HepG2 (cell line): Measurements from ENCODE around the gene KLHL17. TPM values are rescaled to one million over a fixed set of nuclear protein-coding genes. Genes with fewer than 3 reads are reported as not detected.

Experiments used
- ATAC-seq: fragments of 200-7000 bp; cut with Tn5 transposase; 3 replicates; pipeline ENCODE4 v1.9.1; 2020; ENCODE audit warnings: mild to moderate bottlenecking, moderate library complexity
- BruUV-seq: library from RNA; stranded (reverse); fragments of 400-500 nt; replicated peaks from 2 replicates; lab custom pipeline; 2021; lab: Mats Ljungman, UMichigan
- CTCF ChIA-PET: fragments of 300-600 bp; formaldehyde crosslinking; extraction: SDS; loops from one replicate; lab custom pipeline; 2021; ENCODE audit warnings: low total read pairs, inconsistent platforms, low intra/inter-chr PET ratio; lab: Yijun Ruan, JAX
- POLR2A ChIA-PET: fragments of 350-600 bp; sonication (Branson Sonifier 250); formaldehyde crosslinking; loops from one replicate; lab custom pipeline; 2020; ENCODE audit warnings: antibody characterized with exemption, inconsistent platforms; lab: Yijun Ruan, JAX
- DNase-seq: peaks from one replicate; pipeline ENCODE4 v3.0.0-alpha.2; 2015; ENCODE audit warnings: low spot score
- FAIRE-seq: peaks from 3 replicates; lab custom pipeline; 2011; peaks lifted over from hg19 to GRCh38; lab: Jason Lieb, UNC
- H2AFZ ChIP-seq: one replicate; pipeline ENCODE4 v1.6.1; 2011; ENCODE audit warnings: low read length, inconsistent platforms
- H3K27ac ChIP-seq: fragments of 300-600 bp; 3 replicates; pipeline ENCODE4 v1.8.0; 2011; ENCODE audit warnings: mixed run types, mild to moderate bottlenecking, mixed read lengths, low read length, inconsistent platforms; ENCODE audit not compliant: insufficient read depth; ENCODE audit errors: extremely low read length
- H3K27me3 ChIP-seq, 2 experiments: fragments of 200-600 bp in 1 of 2; 2 replicates in 1 of 2; 3 replicates in 1 of 2; pipeline versions ENCODE4 v1.6.0 to v1.8.0; 2011; ENCODE audit warnings: low read length in 2 of 2, mild to moderate bottlenecking in 2 of 2, moderate library complexity in 2 of 2, inconsistent platforms in 1 of 2; ENCODE audit not compliant: insufficient read depth in 2 of 2, control insufficient read depth in 1 of 2
- H3K36me3 ChIP-seq, 2 experiments: fragments of 200-600 bp in 1 of 2; replicated peaks in 1 of 2; 2 replicates in 1 of 2; 3 replicates in 1 of 2; pipeline versions ENCODE4 v1.5.1 to v1.8.0; 2011; ENCODE audit warnings: low read length in 2 of 2, inconsistent platforms in 1 of 2; ENCODE audit not compliant: insufficient read depth in 2 of 2, control insufficient read depth in 1 of 2
- H3K4me1 ChIP-seq: 2 replicates; pipeline ENCODE4 v1.5.1; 2012; ENCODE audit warnings: low read length, inconsistent platforms; ENCODE audit not compliant: insufficient read depth
- H3K4me2 ChIP-seq: 2 replicates; pipeline ENCODE4 v1.6.0; 2011; ENCODE audit warnings: low read depth, low read length, inconsistent platforms
- H3K4me3 ChIP-seq, 3 experiments: fragments of 200-600 bp in 1 of 3; sonication (generic), shearing (Covaris generic) in 1 of 3; replicated peaks in 1 of 3; 2 replicates each; pipeline ENCODE4 v1.5.1; 2011 to 2016; ENCODE audit warnings: low read length in 3 of 3, inconsistent platforms in 2 of 3, low read depth in 2 of 3, mild to moderate bottlenecking in 2 of 3, control low read depth in 1 of 3, mixed read lengths in 1 of 3; ENCODE audit not compliant: insufficient read depth in 1 of 3
- H3K79me2 ChIP-seq: one replicate; pipeline ENCODE4 v1.6.1; 2011; ENCODE audit warnings: low read length, inconsistent platforms; ENCODE audit not compliant: insufficient read depth
- H3K9ac ChIP-seq: 2 replicates; pipeline ENCODE4 v1.6.0; 2011; ENCODE audit warnings: mild to moderate bottlenecking, low read depth, low read length, inconsistent platforms; ENCODE audit not compliant: insufficient read depth
- H3K9me3 ChIP-seq: 2 replicates; pipeline ENCODE4 v1.5.1; 2012; ENCODE audit warnings: mild to moderate bottlenecking, low read length
- H4K20me1 ChIP-seq: 2 replicates; pipeline ENCODE4 v1.6.0; 2011; ENCODE audit warnings: inconsistent platforms, mild to moderate bottlenecking, low read length, moderate library complexity; ENCODE audit not compliant: insufficient read depth
- GATAD2A ChIP-seq: IDR thresholded peaks from 2 replicates; pipeline ENCODE4 v1.6.1; 2016
- GLMP ChIP-seq: sonication (generic); formaldehyde crosslinking; IDR thresholded peaks from 2 replicates; pipeline ENCODE4 v1.9.0; 2021; ENCODE audit warnings: missing genetic modification reagents, mild to moderate bottlenecking, borderline replicate concordance
- MATR3 ChIP-seq: sonication (generic); formaldehyde crosslinking; IDR thresholded peaks from 2 replicates; pipeline ENCODE4 v1.4.0; 2020; ENCODE audit warnings: missing genetic modification reagents
- NKX3-1 ChIP-seq: sonication (generic); formaldehyde crosslinking; IDR thresholded peaks from 2 replicates; pipeline ENCODE4 v1.5.0; 2020; ENCODE audit warnings: missing genetic modification reagents
- YY1 ChIP-seq: IDR thresholded peaks from 2 replicates; pipeline ENCODE4 v1.6.1; 2011; ENCODE audit warnings: low read length, low read depth, moderate library complexity, mild to moderate bottlenecking; ENCODE audit not compliant: insufficient read depth, insufficient replicate concordance
- ZBTB44 ChIP-seq: sonication (generic); formaldehyde crosslinking; IDR thresholded peaks from 2 replicates; pipeline ENCODE4 v1.4.0; 2020; ENCODE audit warnings: missing genetic modification reagents
- ZNF101 ChIP-seq: sonication (generic); formaldehyde crosslinking; IDR thresholded peaks from 2 replicates; pipeline ENCODE4 v1.4.0; 2020; ENCODE audit warnings: mild to moderate bottlenecking, low read depth, missing genetic modification reagents, borderline replicate concordance
- ZNF276 ChIP-seq: sonication (generic); formaldehyde crosslinking; IDR thresholded peaks from 2 replicates; pipeline ENCODE4 v1.4.0; 2020; ENCODE audit warnings: mild to moderate bottlenecking, low read depth, missing genetic modification reagents
- ZNF331 ChIP-seq: sonication (generic); formaldehyde crosslinking; IDR thresholded peaks from 2 replicates; pipeline ENCODE4 v1.4.0; 2020; ENCODE audit warnings: missing genetic modification reagents
- ZNF333 ChIP-seq: sonication (generic); formaldehyde crosslinking; IDR thresholded peaks from 2 replicates; pipeline ENCODE4 v1.4.0; 2020; ENCODE audit warnings: mild to moderate bottlenecking, missing genetic modification reagents, borderline replicate concordance
- ZNF432 ChIP-seq: sonication (generic); formaldehyde crosslinking; IDR thresholded peaks from 2 replicates; pipeline ENCODE4 v1.5.0; 2020; ENCODE audit warnings: missing genetic modification reagents, mild to moderate bottlenecking, borderline replicate concordance
- ZSCAN20 ChIP-seq: sonication (generic); formaldehyde crosslinking; IDR thresholded peaks from 2 replicates; pipeline ENCODE4 v1.4.0; 2020; ENCODE audit warnings: missing genetic modification reagents, mild to moderate bottlenecking, borderline replicate concordance
- WGBS: methylation state at CpG from one replicate; pipeline ENCODE4 v1.1.6; 2017; ENCODE audit warnings: low lambda C conversion rate; 5-methylcytosine and 5-hydroxymethylcytosine counted together
- in situ Hi-C: cut with HindIII; loops from 2 replicates; pipeline ENCODE4 v1.10.0; 2017; ENCODE audit warnings: low pct_unique_long_range_greater_than_20kb; ENCODE audit not compliant: extremely low pct_ligation_motif_present
- intact Hi-C: fragments of 100-400 bp; cut with micrococcal nuclease; formaldehyde crosslinking; loops from one replicate; pipeline ENCODE4 v1.10.0; 2022; ENCODE audit not compliant: unreplicated experiment
- polyA plus RNA-seq, 8 experiments: library from polyadenylated mRNA; depleted of rRNA in 3 of 8; stranded (reverse) in 7 of 8; unstranded in 1 of 8; fragments of >200 nt; fragmentation: Illumina TruSeq in 4 of 8; extraction: Trizol in 4 of 8; gene quantifications; 2 replicates each; pipeline versions ENCODE4 v1.2.1 to v1.2.3, GENCODE V29; 2011 to 2016; ENCODE audit warnings: low read depth in 4 of 8, missing spikeins in 1 of 8, mixed read lengths in 1 of 8; ENCODE audit not compliant: insufficient read depth in 1 of 8
- total RNA-seq, 5 experiments: library from RNA; depleted of rRNA; stranded (reverse); fragments of >200 nt; fragmentation: Illumina TruSeq; extraction: Trizol; gene quantifications; 2 replicates each; pipeline ENCODE4 v1.2.3, GENCODE V29; 2016; ENCODE audit warnings: low read depth in 1 of 5

Gene KLHL17
- total and polyA plus RNA-seq, 2 of the 13 experiments (the other 11 are each of a cell fraction or from before 2014, with no cell fraction given): 9.3 to 24.7 TPM

- 0 out of 2 replicates have a peak, but pooled peaks have one; percentile 64 for TF ChIP-seq ZNF333
- no peak for TF ChIP-seq ZNF101 (CRISPR knock-in tag)
- TF ChIP-seq ZBTB44 (CRISPR knock-in tag): no peak
- TF ChIP-seq ZNF432 (CRISPR knock-in tag): no peak
- TF ChIP-seq ZNF276 (CRISPR knock-in tag): no peak
Observed at GRCh38 chr1:1004420-1004779, 44.0 kb downstream of the KLHL17 start (continued).

GRCh38 chr1:1004780-1005697, 44.7 kb downstream of the KLHL17 start:
- Histone ChIP-seq H3K27me3 (no peaks in the 10 kb centered on the region), H3K4me1 (peaks cover 54% of the 10 kb centered on the region), H3K9ac (peak overlapping the region; percentile 77), H4K20me1 (no peaks in the 10 kb centered on the region), H3K36me3 (no peaks in the 10 kb centered on the region), H3K4me3 (peak overlapping the region; percentile 56 to 77 (median 70)), H3K9me3 (no peaks in the 10 kb centered on the region), H3K79me2 (peaks cover 12% of the 10 kb centered on the region), H3K4me2 (peak overlapping the region; percentile 87), H3K27ac (peak overlapping the region; percentile 88), H2AFZ (no peak overlapping the region)
- CTCF ChIA-PET: no interaction called here
- FAIRE-seq: peak; percentile 62
- POLR2A ChIA-PET: interaction anchor here (1.0 to 4.1 kb wide), 7 partner anchors 8 to 59 kb away, joined by 3 to 61 read pairs (median 7); partner anchors contain the start of genes AGRN and ISG15
- 18% methylated on average over 16 of the region's 21 CpGs for WGBS
- BruUV-seq: no TSS peak
- ATAC-seq: peak; percentile 45
- in situ Hi-C loops (no loop called here), intact Hi-C loops (loop anchor here (10.0 kb wide), 1 partner anchor 230 kb away; the partner anchor contains the start of genes B3GALT6 and SDF4)
- DNase-seq: no peak
- TF ChIP-seq ZSCAN20 (CRISPR knock-in tag): no peak
- TF ChIP-seq MATR3 (CRISPR knock-in tag): no peak
- no peak for TF ChIP-seq GLMP (CRISPR knock-in tag)
- peak; percentile 75 for TF ChIP-seq GATAD2A (CRISPR knock-in tag)
- no peak for TF ChIP-seq NKX3-1 (CRISPR knock-in tag)
- peak; percentile 72 for TF ChIP-seq YY1
- no peak for TF ChIP-seq ZNF331 (CRISPR knock-in tag)
